HUES48 (cell line): ENCODE measurements around the gene MACC1.

ENCODE experiments used
- H3K27ac ChIP-seq: one replicate; pipeline ENCODE4 v1.7.0; 2013; ENCODE audit warnings: low read depth, low read length, inconsistent platforms
- H3K27me3 ChIP-seq: 2 replicates; pipeline ENCODE4 v1.6.1; 2013; ENCODE audit warnings: mild to moderate bottlenecking, low read length; ENCODE audit not compliant: control insufficient read depth, insufficient read depth
- H3K36me3 ChIP-seq: 2 replicates; pipeline ENCODE4 v1.6.1; 2013; ENCODE audit warnings: low read length; ENCODE audit not compliant: control insufficient read depth, insufficient read depth
- H3K4me1 ChIP-seq: 2 replicates; pipeline ENCODE4 v1.6.1; 2013; ENCODE audit warnings: mild to moderate bottlenecking, low read length; ENCODE audit not compliant: control insufficient read depth, insufficient read depth
- H3K4me3 ChIP-seq: 2 replicates; pipeline ENCODE4 v1.5.1; 2013; ENCODE audit warnings: mild to moderate bottlenecking, low read depth, low read length
- H3K9ac ChIP-seq: 2 replicates; pipeline ENCODE4 v1.6.1; 2013; ENCODE audit warnings: mild to moderate bottlenecking, low read depth, low read length, moderate library complexity
- H3K9me3 ChIP-seq: 2 replicates; pipeline ENCODE4 v1.6.1; 2013; ENCODE audit warnings: low read length; ENCODE audit not compliant: control insufficient read depth, insufficient read depth

The MACC1 gene

DNA sequence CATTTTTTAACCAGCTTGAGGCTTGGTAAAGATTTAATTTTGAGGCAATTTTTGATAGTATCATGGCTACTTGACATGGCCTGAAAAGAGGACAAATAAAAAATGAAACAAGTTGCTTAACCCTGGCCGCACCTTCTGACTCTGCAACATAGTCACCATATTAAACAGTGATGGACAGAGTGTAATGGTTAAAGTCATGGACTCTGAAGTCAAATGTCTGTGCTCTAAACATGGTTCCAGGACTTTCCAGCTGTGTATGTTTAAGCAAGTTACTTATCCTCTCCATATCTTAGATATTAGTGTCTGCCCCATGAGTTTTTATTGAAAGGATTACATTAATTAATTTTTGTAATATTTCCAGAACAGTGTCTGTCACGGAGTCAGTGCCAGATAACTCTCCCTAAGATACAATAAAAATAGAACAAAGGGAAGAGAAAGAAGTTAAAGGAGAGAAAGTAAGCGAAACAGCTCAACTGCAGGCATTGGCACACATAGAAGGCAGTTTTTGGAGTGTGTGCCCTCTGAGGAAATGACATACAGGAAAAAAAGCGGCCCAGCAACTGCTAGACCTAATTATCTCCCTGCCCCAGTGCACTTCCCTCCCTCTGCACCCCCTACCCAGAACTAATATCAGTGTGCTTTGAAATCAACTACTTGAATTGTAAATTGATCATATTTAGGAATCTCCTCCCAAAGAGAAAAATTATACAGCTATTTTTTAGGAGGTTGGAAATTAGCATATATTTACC lies 65.3 kb downstream of the MACC1 start:
- H3K9me3 ChIP-seq, result no peaks in the 10 kb centered on the region
- H3K36me3 ChIP-seq, result peaks cover 9% of the 10 kb centered on the region
- no peak overlapping the region for H3K4me3 ChIP-seq
- no peak overlapping the region for H3K27ac ChIP-seq
- H3K27me3 ChIP-seq, result no peaks in the 10 kb centered on the region
- no peaks in the 10 kb centered on the region for H3K4me1 ChIP-seq
- no peak overlapping the region for H3K9ac ChIP-seq

DNA sequence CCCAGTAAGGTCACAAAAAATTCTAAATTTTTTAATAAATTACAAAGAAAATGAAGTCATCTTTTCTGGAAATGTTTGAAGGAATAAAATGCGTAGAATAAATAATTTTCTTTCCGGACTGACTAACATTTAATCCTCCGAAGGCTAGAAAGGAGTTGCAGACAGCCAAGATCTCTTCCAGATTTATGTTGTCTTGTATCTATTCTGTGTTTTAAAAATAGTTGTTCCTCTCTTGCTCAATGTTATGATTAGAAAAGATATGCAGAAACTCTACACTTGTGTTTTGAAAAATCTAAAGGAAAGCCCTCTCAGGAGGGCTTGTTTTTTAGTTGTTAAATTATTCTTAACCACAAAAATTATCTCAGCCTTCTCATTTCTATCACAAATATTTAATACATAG lies 70.7 kb downstream of the MACC1 start:
- Histone ChIP-seq H3K27me3 (no peaks in the 10 kb centered on the region), H3K27ac (no peak overlapping the region), H3K4me3 (no peak overlapping the region), H3K36me3 (peaks cover 7% of the 10 kb centered on the region), H3K4me1 (no peaks in the 10 kb centered on the region), H3K9me3 (no peaks in the 10 kb centered on the region), H3K9ac (no peak overlapping the region)

DNA sequence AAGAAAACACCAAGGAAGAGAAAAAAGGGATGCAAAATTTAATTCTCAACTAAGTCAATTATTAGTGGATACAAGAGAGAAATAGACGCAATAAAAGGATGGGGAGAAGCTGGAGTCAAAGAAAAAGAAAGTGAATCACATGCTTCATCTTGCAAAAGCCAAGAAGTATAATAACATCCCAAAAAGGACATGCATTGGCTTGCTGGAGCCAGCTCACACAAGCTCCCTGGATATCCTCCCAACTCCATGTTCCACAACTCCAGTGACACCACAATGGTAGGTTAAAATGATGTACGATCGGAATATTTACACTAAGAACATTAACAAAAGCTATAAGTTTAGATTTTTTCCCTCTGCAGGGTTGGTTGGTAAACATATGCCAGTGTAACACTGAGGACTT lies 72.4 kb downstream of the MACC1 start:
- Histone ChIP-seq H3K4me3 (no peak overlapping the region), H3K4me1 (0 out of 2 replicates have a peak, but pooled peaks cover 5% of the 10 kb centered on the region), H3K36me3 (peaks cover 7% of the 10 kb centered on the region; the same call in 1 of the 2 replicates), H3K27me3 (no peaks in the 10 kb centered on the region), H3K27ac (no peak overlapping the region), H3K9me3 (no peaks in the 10 kb centered on the region), H3K9ac (no peak overlapping the region)

DNA sequence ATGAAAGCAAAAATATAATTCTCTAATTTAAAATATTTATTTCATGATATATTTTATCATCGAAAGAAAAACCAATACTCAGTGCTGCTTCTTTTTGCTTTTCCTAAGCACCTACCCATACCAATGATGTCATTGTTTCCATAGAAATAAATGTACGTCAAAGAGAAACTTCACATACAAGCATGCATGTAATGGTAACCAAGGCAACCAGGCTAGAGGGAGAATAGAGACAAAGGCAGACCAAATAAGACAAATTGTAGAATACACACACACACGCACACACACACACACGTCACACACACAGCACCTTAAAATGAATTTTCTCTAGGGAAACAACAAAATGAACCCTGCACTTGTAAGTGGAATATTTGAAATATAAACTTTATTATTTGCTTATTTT lies 75.5 kb downstream of the MACC1 start:
- H3K4me3 ChIP-seq, result no peak overlapping the region
- 0 out of 2 replicates have a peak, but pooled peaks cover 5% of the 10 kb centered on the region for H3K4me1 ChIP-seq
- 0 out of 2 replicates have a peak, but pooled peaks cover 7% of the 10 kb centered on the region for H3K36me3 ChIP-seq
- no peak overlapping the region for H3K9ac ChIP-seq
- H3K27me3 ChIP-seq, result no peaks in the 10 kb centered on the region
- H3K9me3 ChIP-seq, result no peaks in the 10 kb centered on the region
- no peak overlapping the region for H3K27ac ChIP-seq

DNA sequence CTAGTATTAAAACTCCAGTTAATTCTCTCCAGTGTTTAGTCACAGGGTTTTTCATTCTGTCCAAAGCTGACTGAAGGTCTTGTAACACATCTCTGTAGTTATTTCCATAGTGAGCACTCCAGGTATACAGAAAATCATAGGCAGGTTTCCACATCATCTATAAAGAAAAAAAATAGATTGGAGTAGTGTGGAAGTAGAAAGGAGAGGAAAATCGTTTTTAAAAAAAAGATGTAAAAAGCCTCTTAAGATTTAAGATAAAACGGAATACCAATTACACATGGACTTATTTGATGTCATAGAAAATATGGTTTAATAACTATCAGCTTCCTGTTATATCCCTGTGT lies 76.2 kb downstream of the MACC1 start:
- H3K4me1 ChIP-seq, result 0 out of 2 replicates have a peak, but pooled peaks cover 5% of the 10 kb centered on the region
- 0 out of 2 replicates have a peak, but pooled peaks cover 7% of the 10 kb centered on the region for H3K36me3 ChIP-seq
- H3K9me3 ChIP-seq, result no peaks in the 10 kb centered on the region
- H3K9ac ChIP-seq, result no peak overlapping the region
- no peaks in the 10 kb centered on the region for H3K27me3 ChIP-seq
- H3K4me3 ChIP-seq, result no peak overlapping the region
- H3K27ac ChIP-seq, result no peak overlapping the region

DNA sequence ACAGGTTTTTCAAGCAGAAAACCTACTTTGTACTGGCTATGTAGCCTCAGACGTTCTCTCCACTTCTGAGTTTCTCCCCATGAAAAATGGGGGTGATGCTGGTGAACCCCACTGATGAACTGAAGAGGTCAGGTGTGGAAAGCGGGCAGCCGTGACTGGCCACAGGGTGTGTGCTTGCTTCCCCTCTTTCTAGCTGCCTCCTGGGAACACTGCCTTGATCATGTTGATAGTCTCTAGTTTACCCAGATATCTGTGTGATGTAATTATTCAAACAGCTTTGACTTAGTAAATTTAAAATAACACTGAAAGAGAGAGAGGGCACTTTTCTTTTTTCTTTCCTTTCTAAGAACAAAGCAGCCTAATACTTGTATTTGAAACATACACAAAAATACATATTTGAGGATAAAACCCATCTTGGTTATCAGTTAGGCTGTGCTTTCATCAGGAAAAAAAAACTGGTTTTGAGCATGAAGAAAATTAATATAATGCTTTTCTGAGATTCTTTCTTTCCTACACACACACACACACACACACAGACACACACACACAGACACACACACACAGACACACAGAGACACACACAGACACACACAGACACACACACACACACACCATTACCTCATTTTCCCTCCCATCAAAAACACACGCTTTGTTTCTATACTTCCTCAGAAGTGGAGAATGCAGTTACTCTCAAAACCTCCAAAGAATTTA lies 76.7 kb downstream of the MACC1 start:
- H3K9ac ChIP-seq, result no peak overlapping the region
- H3K36me3 ChIP-seq, result peaks cover 7% of the 10 kb centered on the region; the same call in 1 of the 2 replicates
- no peak overlapping the region for H3K27ac ChIP-seq
- H3K4me1 ChIP-seq, result 0 out of 2 replicates have a peak, but pooled peaks cover 5% of the 10 kb centered on the region
- no peak overlapping the region for H3K4me3 ChIP-seq
- H3K9me3 ChIP-seq, result no peaks in the 10 kb centered on the region
- H3K27me3 ChIP-seq, result no peaks in the 10 kb centered on the region

DNA sequence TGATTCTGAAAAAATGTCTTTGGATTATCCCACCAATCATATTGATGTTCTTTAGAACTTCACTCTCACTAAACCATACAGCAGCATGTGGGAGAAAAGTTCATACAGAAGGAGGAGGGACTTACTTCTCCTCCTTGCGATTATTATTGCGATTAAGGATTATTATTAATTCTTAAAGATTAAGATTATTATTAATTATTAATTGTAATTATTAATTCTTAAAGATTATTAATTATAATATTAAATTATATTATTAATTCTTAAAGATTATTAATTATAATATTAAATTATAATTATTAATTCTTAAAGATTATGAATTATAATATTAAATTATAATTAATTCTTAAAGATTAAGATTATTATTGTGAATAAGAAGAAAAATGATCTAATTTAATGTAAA lies 80.5 kb downstream of the MACC1 start:
- Histone ChIP-seq H3K4me1 (0 out of 2 replicates have a peak, but pooled peaks cover 5% of the 10 kb centered on the region), H3K9me3 (no peaks in the 10 kb centered on the region), H3K27ac (no peak overlapping the region), H3K9ac (no peak overlapping the region), H3K27me3 (no peaks in the 10 kb centered on the region), H3K36me3 (no peaks in the 10 kb centered on the region; the same call in 1 of the 2 replicates), H3K4me3 (no peak overlapping the region)

DNA sequence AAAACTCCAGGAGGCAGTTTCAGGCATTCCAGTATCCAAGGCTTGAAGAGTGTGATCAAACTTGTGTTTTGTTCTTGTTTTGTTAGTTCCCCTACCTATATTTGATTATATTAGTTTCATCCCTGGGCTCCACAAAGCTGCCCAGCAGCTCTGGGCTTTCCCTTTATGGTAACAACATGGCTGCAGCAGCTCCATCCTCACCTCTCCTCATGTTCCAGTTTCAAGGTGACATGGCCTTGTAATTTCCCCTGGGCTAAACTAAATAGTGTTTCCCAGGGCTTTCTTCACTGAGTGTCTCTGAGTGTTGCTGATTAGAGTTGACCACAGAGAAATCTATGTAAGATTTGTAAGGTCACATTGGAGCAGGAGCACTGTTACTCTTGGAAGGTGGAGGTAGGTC lies 83.4 kb downstream of the MACC1 start:
- Histone ChIP-seq H3K9me3 (no peaks in the 10 kb centered on the region), H3K9ac (no peak overlapping the region), H3K27ac (no peak overlapping the region), H3K4me1 (peaks cover 21% of the 10 kb centered on the region), H3K4me3 (no peak overlapping the region), H3K36me3 (peaks cover 5% of the 10 kb centered on the region; the same call in 1 of the 2 replicates), H3K27me3 (no peaks in the 10 kb centered on the region)

DNA sequence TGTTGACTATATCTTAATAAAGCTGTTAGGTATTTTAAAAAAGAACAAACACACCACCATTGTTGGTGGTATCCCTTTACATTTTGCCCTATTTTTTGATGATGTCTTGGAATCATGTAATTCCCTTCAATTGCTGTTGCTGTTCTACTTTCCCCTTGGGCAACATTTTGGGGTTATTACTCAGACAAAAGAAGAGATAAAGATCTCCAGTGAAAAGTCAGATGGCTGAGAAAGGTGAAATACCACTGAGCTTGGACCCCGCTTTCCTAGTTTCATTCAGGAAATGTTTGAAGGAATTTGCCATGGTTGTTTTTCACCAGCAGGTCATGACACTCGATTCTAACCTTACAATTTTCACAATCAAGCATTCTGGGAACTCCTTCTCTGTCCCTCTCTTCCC lies 84.6 kb downstream of the MACC1 start:
- Histone ChIP-seq H3K4me1 (peaks cover 33% of the 10 kb centered on the region), H3K27me3 (no peaks in the 10 kb centered on the region), H3K9me3 (no peaks in the 10 kb centered on the region), H3K27ac (no peak overlapping the region), H3K9ac (no peak overlapping the region), H3K4me3 (no peak overlapping the region), H3K36me3 (peaks cover 5% of the 10 kb centered on the region; the same call in 1 of the 2 replicates)

DNA sequence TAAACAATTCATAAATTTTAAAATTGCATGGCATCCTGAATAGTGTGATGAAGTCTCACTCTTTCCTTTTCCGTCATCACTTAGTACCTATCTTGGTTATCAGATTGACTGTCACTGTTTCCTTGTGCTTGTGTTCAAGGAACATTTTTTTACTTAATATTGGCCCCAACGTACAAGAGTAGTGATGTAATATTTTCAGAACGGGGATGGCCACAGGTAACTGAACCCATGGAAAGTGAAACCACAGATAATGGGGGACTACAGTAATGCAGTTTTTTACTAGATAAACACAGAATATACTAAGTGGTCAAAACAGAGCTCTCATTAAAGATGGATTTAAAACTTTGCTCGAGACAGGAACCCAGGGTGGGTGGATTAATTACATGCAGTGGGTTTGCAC lies 85.4 kb downstream of the MACC1 start:
- Histone ChIP-seq H3K4me3 (no peak overlapping the region), H3K27ac (no peak overlapping the region), H3K9me3 (no peaks in the 10 kb centered on the region), H3K36me3 (peaks cover 5% of the 10 kb centered on the region; the same call in 1 of the 2 replicates), H3K9ac (no peak overlapping the region), H3K4me1 (peaks cover 41% of the 10 kb centered on the region), H3K27me3 (no peaks in the 10 kb centered on the region)

DNA sequence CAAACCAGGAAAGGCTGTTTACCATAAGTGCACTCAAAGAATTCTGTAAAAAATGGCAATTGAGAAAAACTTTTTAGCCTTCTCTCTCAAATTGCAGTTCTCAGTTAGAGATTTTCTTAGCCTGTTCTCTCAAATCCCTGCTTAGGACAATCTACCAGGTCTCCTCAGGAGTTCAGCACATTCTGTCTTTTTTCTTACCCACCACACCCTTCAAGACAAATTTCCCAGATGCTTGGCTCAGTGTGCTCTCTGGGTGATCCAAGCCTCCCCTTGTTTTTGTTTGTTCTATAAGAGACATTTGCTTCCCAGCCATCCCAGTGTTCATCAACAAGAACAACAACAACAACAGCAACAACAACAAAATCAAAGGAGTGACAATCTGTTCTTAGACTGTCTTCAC lies 87.3 kb downstream of the MACC1 start:
- no peak overlapping the region for H3K9ac ChIP-seq
- no peaks in the 10 kb centered on the region for H3K27me3 ChIP-seq
- peaks cover 5% of the 10 kb centered on the region; the same call in 1 of the 2 replicates for H3K36me3 ChIP-seq
- H3K4me1 ChIP-seq, result peaks cover 53% of the 10 kb centered on the region
- H3K4me3 ChIP-seq, result no peak overlapping the region
- no peak overlapping the region for H3K27ac ChIP-seq
- H3K9me3 ChIP-seq, result no peaks in the 10 kb centered on the region
